GM23248 (cell line): Measurements from ENCODE around the gene GHR.

Experiments used
- EZH2 ChIP-seq: fragments of 200-600 bp; sonication (generic); IDR thresholded peaks from 2 replicates; pipeline ENCODE4 v1.6.1; 2018; ENCODE audit warnings: antibody characterized with exemption, mild to moderate bottlenecking; ENCODE audit not compliant: insufficient read depth, poor library complexity, severe bottlenecking
- EZH2phosphoT487 ChIP-seq: fragments of 200-600 bp; sonication (generic); IDR thresholded peaks from 2 replicates; pipeline ENCODE4 v1.6.1; 2018; ENCODE audit warnings: antibody characterized with exemption, moderate library complexity, mild to moderate bottlenecking, low read depth; ENCODE audit not compliant: insufficient read depth

DNA sequence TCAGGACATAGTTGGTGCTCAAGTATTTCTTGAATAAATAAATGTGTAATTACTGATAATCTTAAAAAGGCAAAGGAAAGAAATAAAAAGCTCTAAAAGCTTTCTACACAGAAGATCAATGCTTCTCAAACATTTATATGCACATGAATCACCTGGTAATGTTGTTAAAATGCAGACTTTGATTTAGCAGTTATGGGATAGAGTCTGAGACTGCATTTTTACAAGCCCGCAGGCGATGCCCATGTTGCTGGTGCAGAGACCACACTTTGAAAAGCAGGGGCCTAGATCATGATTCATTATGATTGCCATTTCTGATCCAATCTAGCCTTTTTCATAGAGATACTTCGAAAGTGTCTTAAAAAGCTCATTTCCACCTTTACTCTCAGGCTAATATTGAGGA lies 329.9 kb downstream of the GHR start:
- TF ChIP-seq EZH2 (no peak), EZH2phosphoT487 (no peak)
